Measurements from ENCODE around the gene SPINK6. TPM values are rescaled to one million over a fixed set of nuclear protein-coding genes. Genes with fewer than 3 reads are reported as not detected.

The SPINK6 gene
- total RNA-seq, 2 donors from 2014 or later = not detected

DNA sequence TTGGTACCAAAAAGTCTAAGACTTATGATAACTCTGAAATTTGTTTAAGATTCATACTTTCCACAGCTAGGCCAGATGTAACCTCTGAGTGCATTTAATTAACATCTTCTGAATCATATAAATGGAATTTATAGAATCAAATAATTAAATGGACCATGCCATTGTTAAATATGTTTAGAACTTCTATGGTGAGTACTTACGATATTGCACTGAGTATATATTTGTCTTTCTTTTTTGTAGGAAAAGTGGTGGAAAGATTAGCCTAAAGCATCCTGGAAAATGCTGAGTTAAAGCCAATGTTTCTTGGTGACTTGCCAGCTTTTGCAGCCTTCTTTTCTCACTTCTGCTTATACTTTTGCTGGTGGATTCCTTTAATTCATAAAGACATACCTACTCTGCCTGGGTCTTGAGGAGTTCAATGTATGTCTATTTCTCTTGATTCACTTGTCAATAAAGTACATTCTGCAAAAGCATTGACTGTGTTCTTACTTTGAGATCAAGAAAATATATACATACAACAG is 11.9 kb downstream of the SPINK6 start:
- intact Hi-C loops (cut with DNase I) = no loop called here

DNA sequence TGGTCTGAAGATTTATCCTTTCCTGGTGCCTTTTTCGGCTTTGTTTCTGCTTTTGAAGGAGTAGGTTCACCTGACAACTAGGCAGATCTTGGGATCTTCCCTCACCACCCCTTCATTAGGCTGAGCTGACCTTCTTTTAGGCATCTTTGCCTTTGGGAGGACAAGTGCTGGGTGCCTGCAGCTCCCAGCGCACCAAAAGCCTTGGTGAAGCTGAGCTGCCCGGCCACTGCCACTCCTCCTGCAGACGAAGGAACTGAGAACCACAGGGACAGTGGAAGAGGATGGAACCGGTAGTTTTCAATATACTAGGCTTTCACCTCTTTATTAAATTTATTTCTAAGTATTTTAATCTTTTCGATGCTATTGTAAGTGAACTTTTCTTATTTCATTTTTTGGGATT is 18.7 kb downstream of the SPINK6 start:
- no peak for DNase-seq (ENCODE audit: low spot score)
- intact Hi-C loops (cut with DNase I) = no loop called here

More for the DNA sequence above, 11.9 kb downstream of the SPINK6 start:
- no peak for DNase-seq (ENCODE audit: low spot score)

DNA sequence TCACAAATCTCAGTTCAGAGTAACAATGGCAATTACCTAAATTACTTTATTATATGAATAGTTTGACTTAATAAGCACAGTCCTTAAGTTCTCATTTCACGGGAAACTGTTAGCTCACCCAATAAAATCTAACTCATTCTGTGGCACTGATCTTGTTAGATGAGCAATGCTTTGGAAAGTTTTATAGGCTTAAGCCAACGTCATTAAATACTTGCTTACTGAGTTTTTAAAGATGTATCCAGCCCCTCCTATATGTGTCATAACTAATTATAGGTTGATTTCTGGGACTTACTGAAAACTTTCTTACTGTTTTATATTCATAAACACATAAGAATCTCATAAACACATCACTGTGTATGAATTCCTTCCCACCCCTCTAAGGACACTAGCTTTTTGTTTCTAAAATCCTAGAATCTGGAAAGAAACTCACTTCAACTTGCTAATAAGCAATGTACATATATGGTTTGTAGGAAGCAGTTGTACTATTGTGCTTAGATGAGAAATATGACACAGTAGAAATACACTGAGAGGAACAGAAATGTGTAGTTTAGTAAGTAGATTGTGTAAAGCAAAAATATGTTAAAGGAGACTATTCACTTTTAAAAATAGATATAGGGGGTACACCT is 21.4 kb downstream of the SPINK6 start:
- intact Hi-C loops (cut with DNase I) = no loop called here
- DNase-seq (ENCODE audit: low spot score) = no peak

DNA sequence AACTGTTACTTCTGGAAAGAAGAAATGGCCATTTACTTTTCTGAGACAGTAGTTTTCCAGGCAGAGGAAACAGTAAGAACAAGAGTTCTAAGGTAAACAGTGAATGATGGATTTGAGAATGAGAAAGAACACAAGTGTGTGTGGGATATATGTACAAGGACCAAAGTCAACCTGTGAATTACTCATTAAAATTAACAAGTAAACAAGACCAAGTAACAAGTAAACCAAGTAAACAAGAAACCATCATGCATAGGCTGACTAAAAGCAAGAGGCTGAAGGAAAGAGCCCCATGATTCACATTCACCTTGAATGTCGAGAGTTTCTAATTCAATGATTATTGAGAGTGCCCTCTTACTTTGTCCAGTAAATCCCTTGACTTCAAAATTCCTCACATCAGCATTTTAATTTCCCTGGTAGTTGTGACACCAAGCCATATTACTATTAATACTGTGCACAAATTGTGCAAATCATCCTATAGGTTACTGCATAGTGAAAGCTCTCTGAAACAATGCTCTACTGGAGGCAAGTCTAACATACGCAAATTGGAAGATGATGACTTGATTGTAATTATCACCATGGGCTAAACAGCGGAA is 25.6 kb downstream of the SPINK6 start:
- intact Hi-C loops (cut with DNase I) = no loop called here
- no peak for DNase-seq (ENCODE audit: low spot score)

DNA sequence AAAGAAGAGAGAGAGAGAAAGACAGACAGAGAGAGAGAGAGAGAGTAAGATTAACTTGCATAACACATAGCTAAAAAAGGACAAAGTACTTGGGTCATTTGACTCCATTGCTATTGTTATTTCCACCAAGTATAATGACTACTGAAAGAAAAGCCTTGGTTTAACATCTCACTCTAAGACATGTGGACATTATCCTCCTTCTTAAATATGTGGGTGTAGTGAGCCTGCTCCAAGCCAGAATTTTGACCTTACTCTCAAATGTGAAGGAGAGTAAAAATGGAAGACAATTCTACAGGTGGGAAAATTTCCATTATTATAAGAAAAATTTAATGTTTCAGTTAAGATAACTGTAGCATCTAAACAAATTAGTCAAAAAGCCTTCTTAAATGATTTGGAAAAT is 27.0 kb downstream of the SPINK6 start:
- intact Hi-C loops (cut with DNase I) = no loop called here
- no peak for DNase-seq (ENCODE audit: low spot score)

DNA sequence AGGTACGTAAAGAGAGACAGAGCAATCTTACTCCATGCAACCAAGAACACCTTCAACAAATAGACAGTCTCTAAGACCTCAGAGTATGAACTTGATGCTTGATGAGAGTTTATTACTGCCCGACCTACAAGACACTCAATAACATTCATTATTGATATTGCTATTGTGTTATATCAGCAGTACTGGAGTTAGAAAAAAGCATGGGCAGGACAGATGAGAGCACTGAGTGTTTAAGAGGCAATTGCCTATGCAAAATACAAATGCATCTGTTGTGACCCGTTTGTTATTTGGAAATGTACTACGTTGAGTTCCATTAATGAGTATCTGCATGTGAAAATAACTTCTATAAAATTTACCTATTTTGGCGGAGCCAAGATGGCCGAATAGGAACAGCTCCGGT is 27.4 kb downstream of the SPINK6 start:
- DNase-seq (ENCODE audit: low spot score) = no peak
- intact Hi-C loops (cut with DNase I) = no loop called here

DNA sequence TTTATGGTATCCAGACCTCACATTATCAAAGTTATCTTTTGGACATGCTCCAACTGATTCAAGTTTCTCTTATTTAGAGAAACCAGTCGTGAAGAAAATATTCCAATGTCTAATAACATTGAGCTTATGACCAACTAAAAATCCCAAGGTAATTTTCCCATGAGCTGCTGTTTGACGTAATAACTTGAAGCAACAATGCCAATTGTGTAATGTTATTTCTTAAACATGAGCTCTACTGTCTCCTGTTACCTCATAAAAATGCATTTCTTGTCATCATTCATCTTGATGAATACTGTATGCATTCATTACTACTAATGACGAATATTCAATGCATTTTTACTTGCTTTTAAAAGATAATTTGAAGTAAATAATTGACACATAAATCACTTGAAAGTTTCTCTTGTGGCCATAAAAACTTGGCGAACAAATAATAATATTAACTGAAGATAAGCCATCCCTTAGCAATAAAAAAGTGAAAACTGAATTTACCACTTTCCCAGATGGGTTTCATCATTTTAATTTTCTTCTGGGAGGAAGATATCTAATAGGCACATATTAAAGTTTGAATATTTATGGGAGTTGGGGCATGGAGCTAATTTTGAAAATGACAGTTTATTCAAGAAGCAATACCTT is 35.1 kb downstream of the SPINK6 start:
- intact Hi-C loops (cut with DNase I) = no loop called here
- no peak for DNase-seq (ENCODE audit: low spot score)

DNA sequence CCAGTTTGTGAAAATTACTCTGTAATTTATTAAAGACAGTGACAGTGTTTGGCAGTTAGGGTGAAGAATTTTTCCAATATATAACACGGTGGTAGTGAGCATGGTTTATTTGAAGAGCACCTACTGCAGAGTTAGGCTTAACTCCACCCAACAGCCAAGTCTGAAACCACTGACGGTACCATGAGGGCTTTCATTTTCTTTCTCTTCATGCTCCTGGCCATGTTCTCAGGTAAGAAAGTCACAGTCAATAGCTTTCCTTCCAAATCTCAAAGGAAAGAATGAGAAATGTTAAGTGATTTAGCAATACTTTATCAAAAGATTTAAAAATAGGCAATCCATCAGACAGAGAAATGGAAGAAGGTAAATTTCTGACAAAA is 35.6 kb downstream of the SPINK6 start, which contains the start of gene MARCOL:
TSS of gene MARCOL (plus strand) at position 108 of the 377 bp plus-strand sequence. CDS start at position 181, 73 bp downstream.
- no peak for DNase-seq (ENCODE audit: low spot score)
- intact Hi-C loops (cut with DNase I) = no loop called here

DNA sequence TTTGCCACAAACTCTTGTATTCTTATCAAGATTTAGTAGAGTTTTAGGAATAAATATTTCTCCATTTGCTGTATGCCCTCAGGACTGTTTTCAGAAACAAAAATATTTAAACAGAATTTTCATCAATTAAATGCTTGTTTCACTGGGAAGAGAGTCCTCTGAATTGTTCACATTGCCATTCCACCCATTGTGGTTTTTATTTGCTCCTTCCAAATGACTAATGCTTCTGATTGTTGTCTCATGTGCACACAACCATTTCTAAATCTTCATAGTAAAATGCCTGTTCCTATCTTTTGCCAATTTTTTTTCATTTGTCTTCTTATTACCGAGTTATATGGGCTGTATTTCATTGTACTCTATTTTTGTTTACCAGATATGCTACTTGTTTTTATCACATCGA is 46.1 kb downstream of the SPINK6 start:
- intact Hi-C loops (cut with DNase I) = no loop called here
- DNase-seq (ENCODE audit: low spot score) = no peak

DNA sequence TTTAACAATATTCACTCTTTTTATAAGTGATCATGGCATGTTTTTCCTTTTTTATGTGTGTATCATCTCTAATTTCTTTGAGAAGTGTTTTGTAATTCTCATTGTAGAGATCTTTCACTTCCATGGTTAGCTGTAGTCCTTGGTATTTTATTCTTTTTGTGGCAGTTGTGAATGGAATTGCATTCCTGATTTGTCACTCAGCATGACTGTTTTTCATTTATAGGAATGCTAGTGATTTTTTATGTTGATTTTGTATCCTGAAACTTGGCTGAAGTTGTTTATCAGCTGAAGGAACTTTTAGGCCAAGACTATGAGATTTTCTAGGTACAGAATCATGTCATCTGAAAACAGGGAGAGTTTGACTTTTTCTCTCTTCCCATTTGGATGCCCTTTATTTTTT is 52.6 kb downstream of the SPINK6 start:
- no peak for DNase-seq (ENCODE audit: low spot score)
- intact Hi-C loops (cut with DNase I) = no loop called here

DNA sequence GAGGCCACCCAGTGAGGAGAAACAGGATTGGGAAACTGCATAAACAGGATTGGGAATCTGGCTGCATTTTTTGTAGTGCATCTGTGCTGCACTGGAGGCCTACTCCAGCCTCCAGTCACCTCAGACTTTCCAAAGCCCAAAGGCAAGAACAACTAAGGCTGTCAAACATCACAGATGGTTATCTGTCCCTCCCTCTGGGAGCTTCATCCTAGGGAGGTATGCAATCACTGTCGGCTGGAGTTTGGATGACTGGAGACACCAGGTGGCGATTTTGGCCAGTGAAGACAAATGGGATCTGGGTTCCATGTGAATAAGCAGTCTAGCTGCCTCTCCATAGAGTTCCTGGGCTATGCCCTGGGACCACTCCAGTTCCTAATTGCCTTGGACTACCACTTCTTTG is 56.4 kb downstream of the SPINK6 start:
- DNase-seq (ENCODE audit: low spot score) = peak; percentile 67
- intact Hi-C loops (cut with DNase I) = no loop called here

DNA sequence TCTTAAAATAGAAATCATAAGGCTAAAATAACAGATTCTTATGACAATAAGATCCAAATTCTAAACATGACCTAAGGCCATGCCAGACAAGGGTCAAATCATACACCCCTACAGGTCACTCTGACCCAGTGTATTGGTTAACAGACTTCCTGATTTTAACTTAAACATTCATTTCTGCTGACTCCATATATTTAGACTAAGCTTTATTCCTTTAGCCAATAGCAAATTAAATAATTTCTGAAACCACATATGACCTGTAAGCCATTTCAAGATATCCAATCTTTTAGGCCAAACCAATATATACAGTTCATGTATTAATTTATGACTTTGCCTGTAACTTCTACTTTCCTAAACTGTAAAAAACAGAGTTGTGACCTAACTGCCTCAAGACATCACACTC is 58.4 kb downstream of the SPINK6 start:
- intact Hi-C loops (cut with DNase I) = no loop called here

More for the DNA sequence above, 58.4 kb downstream of the SPINK6 start:
- no peak for DNase-seq (ENCODE audit: low spot score)

Other genes with a start within 250 kb of the SPINK6 start
- gene SPINK5, start 139.1 kb upstream of the SPINK6 start, total RNA-seq = under 1 TPM; 0.14 to 0.23 TPM
- gene SPINK14, start 34.5 kb upstream of the SPINK6 start, total RNA-seq = not detected
- gene MARCOL, start 35.5 kb downstream of the SPINK6 start, total RNA-seq = not detected
- gene SPINK13, start 65.8 kb downstream of the SPINK6 start, total RNA-seq = not detected
- not detected for gene SPINK7, start 109.4 kb downstream of the SPINK6 start, total RNA-seq
- gene SPINK9, start 132.5 kb downstream of the SPINK6 start, total RNA-seq = not detected
- 10 to 100 TPM; 39.4 to 39.6 TPM for gene FBXO38, start 180.9 kb downstream of the SPINK6 start, total RNA-seq